Measurements from ENCODE around the gene ABHD17B.
"Not testable (repeated sequence)": the region's sequence is repeated elsewhere in the genome, so short reads cannot be mapped to it uniquely, and the experiment has no call there.

ABHD17B gene

DNA sequence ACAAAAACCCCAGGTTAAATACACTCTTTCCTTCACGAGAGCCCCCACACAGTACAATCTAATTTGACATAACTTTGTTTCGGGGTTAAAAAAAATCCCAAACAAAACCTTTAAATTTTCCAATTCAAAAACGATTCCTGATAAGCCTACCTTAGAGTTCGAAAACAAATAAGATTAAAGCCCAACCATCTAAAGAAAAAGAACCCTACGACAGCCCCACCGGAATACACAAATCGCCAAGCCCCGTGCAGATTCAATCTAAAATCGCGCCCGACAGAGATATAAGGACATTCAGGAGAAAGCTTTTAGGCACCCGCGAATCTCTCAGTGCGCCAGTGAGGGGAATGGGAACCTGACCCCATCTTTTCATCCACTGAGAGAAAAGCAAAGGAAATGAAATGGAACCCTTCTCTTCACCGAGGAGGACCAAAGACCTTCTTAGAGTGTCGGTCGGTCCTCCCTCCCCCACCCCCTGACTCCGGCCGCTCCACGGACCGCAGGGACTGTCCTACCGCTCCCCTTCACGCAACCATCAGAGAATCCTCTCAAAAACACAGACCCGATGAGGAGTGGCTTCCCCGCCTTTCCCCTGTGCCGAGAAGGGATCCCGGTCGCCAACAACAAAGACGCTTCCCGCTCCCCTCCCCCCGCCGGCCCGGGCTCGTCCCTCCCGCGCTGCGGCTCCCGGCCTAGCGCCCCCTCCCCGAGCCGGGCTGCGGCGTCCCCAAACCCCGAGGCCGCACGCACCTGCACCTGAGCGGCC, 925 bp downstream of the ABHD17B start:
- peak overlapping the region; percentile 99 for H3K27ac Mint-ChIP-seq
- no peaks in the 10 kb centered on the region for H3K27me3 Mint-ChIP-seq (ENCODE audit: low read depth, poor library complexity)
- peaks cover 59% of the 10 kb centered on the region for H3K4me1 Mint-ChIP-seq
- peak; percentile 79 for DNase-seq
- peaks cover 32% of the 10 kb centered on the region for H3K36me3 Mint-ChIP-seq (ENCODE audit: low read depth)
- TF ChIP-seq, protein P1, sequence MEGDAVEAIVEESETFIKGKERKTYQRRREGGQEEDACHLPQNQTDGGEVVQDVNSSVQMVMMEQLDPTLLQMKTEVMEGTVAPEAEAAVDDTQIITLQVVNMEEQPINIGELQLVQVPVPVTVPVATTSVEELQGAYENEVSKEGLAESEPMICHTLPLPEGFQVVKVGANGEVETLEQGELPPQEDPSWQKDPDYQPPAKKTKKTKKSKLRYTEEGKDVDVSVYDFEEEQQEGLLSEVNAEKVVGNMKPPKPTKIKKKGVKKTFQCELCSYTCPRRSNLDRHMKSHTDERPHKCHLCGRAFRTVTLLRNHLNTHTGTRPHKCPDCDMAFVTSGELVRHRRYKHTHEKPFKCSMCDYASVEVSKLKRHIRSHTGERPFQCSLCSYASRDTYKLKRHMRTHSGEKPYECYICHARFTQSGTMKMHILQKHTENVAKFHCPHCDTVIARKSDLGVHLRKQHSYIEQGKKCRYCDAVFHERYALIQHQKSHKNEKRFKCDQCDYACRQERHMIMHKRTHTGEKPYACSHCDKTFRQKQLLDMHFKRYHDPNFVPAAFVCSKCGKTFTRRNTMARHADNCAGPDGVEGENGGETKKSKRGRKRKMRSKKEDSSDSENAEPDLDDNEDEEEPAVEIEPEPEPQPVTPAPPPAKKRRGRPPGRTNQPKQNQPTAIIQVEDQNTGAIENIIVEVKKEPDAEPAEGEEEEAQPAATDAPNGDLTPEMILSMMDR (IDR thresholded peaks at IDR 0.05) = no peak
- no peaks in the 10 kb centered on the region for H3K9me3 Mint-ChIP-seq
- H3K4me3 Mint-ChIP-seq = peak overlapping the region; percentile 100

DNA sequence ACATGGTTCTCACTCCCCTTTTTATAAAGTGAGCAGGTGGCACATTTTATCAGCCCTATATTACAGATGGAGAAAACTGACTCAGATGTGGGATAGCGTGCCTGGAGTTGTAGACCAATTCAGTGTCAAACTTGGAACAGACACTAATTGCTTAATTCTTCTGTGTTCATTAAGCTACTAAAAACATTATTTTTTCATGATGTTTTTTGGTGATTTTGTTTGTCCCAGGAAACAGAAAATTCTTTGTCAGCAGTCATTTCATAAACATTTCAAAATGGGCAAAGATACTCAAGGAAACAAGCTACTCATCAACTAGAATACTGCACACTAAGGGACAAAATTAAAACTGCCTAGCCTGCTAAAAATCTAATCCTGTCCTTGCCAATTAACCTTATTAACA, 2.2 kb downstream of the ABHD17B start:
- H3K4me1 Mint-ChIP-seq = peaks cover 58% of the 10 kb centered on the region

DNA sequence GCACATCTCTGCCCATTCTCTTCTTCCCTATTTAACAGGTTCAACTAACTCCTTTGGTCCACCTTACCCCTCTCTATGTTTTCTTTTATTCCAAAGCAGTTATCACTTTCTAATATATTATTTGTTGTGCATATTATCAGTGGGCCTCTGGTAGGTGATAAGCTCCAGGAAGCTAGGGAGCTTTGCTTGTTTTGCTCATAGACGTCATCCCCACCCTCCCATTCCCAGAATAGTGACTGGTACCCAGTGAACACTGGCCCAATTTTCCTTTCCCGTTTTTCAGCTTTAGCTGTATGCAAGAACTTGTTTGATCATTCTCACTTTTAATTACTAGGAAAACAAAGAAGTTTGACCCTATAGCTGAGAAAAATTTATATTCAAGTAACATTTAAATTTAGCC, 6.9 kb downstream of the ABHD17B start:
- Mint-ChIP-seq H3K9me3 (peaks cover 5% of the 10 kb centered on the region), H3K36me3 (ENCODE audit: low read depth) (peaks cover 71% of the 10 kb centered on the region), H3K4me1 (peaks cover 50% of the 10 kb centered on the region), H3K27ac (no peak overlapping the region), H3K27me3 (ENCODE audit: low read depth, poor library complexity) (no peaks in the 10 kb centered on the region), H3K4me3 (no peak overlapping the region)
- no peak for DNase-seq
- TF ChIP-seq, protein P1 (IDR thresholded peaks at IDR 0.05) = no peak

More for the DNA sequence above, 2.2 kb downstream of the ABHD17B start:
- peak overlapping the region; percentile 99 for H3K27ac Mint-ChIP-seq
- H3K36me3 Mint-ChIP-seq (ENCODE audit: low read depth) = peaks cover 40% of the 10 kb centered on the region
- peaks cover 5% of the 10 kb centered on the region for H3K9me3 Mint-ChIP-seq
- DNase-seq = no peak
- H3K4me3 Mint-ChIP-seq = peak overlapping the region; percentile 100
- TF ChIP-seq, protein P1 (IDR thresholded peaks at IDR 0.05) = no peak
- no peaks in the 10 kb centered on the region for H3K27me3 Mint-ChIP-seq (ENCODE audit: low read depth, poor library complexity)

DNA sequence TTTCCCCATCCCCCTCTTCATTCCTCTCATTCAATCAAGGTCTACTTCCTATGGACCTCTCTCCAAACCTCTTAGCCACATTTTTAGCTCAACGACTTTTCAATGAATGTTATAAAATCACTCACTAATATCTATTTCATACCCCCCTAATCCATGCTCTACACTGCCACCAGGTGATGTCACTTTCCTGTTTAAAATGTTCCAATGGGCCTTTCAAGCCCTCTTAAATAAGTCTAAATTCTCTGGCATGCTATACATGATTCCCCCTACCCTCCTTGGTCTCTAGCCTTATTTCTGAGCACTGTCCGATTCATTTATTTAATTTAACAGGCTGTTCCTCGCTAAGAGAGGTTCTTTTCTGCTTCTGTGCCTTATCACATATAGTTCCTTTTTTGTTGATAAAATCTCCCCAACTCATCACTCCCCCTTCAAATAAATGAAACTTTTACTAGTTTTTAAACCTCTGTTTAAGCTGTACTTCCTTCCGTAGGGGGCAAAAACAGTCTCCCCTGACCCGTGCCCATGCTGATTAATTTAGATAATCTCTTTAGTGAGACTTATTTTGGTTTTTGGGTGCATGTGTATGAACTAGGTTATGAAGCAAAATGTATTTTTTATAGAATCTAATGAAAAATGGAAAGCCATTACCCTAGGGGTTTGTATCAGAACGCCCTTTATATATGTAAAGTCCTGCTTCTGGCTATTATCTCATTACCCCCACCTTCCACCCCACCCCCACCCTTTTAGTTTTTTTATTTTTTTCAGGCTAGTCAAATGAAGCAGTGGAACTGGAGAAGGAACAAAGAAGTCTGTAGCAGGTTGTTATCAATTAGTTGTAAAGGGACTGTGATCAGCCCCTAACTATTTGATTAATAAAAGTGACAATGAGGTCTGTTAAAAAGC, 9.0 kb downstream of the ABHD17B start:
- Mint-ChIP-seq H3K4me1 (peaks cover 33% of the 10 kb centered on the region), H3K27me3 (ENCODE audit: low read depth, poor library complexity) (no peaks in the 10 kb centered on the region), H3K4me3 (no peak overlapping the region), H3K27ac (no peak overlapping the region), H3K9me3 (peaks cover 9% of the 10 kb centered on the region), H3K36me3 (ENCODE audit: low read depth) (peaks cover 80% of the 10 kb centered on the region)
- no peak for DNase-seq
- TF ChIP-seq, protein P1 (IDR thresholded peaks at IDR 0.05) = no peak

DNA sequence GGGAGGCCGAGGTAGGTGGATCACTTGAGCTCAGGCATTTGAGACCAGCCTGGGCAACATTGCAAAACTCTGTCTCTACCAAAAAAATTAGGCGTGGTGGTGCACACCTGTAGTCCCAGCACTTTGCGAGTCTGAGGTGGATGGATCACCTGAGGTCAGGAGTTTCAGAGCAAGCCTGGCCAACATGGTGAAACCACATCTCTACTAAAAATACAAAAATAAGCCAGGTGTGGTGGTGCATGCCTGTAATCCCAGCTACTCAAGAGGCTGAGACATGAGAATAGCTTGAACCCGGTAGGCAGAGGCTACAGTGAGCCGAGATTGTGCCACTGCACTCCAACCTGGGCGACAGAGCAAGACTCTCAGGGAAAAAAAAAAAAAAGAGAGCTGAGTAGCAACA, 12.2 kb downstream of the ABHD17B start:
- Mint-ChIP-seq H3K9me3 (peaks cover 12% of the 10 kb centered on the region), H3K4me1 (peaks cover 22% of the 10 kb centered on the region), H3K36me3 (ENCODE audit: low read depth) (peaks cover 75% of the 10 kb centered on the region)
- H3K4me3 Mint-ChIP-seq; DNase-seq; H3K27ac Mint-ChIP-seq; H3K27me3 Mint-ChIP-seq (ENCODE audit: low read depth, poor library complexity): not testable (repeated sequence)

DNA sequence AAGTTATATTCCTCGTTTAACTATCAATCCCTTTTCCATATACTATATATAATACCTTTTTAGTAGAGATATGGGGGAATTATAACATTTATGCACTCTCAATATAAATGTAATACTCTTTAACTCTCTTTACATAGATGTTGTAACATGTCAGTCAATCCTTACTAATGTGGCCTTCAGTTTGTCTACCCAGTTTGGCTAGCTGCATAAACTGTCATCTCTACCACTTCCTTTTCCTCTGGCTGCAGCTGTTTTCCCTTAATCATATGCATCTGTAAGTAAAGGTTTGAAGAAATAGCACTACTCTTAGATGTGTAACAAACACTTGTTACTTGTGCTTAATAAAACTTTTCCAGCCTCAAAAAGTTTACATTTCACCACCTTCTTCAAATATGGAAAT, 13.4 kb downstream of the ABHD17B start:
- Mint-ChIP-seq H3K27ac (no peak overlapping the region), H3K27me3 (ENCODE audit: low read depth, poor library complexity) (no peaks in the 10 kb centered on the region), H3K36me3 (ENCODE audit: low read depth) (peaks cover 81% of the 10 kb centered on the region), H3K4me1 (peaks cover 13% of the 10 kb centered on the region), H3K9me3 (peaks cover 17% of the 10 kb centered on the region), H3K4me3 (no peak overlapping the region)
- DNase-seq = no peak
- TF ChIP-seq, protein P1 (IDR thresholded peaks at IDR 0.05) = no peak
